Mesothelial cell of epicardium (in vitro differentiated cells): ENCODE results near the gene CNN3. TPM values are rescaled to one million over a fixed set of nuclear protein-coding genes. Genes with fewer than 3 reads are reported as not detected.

ENCODE experiments used
- DNase-seq, 2 experiments: peaks; one replicate each; pipeline ENCODE4 v3.0.0; 2021; ENCODE audit warnings: low spot score in 2 of 2; ENCODE audit not compliant: unreplicated experiment in 2 of 2
- H3K27ac Mint-ChIP-seq: 2 replicates; pipeline ENCODE4 v1.8.0; 2021; ENCODE audit warnings: mixed read lengths
- H3K27me3 Mint-ChIP-seq: 2 replicates; pipeline ENCODE4 v1.8.0; 2021; ENCODE audit warnings: low read depth, mixed read lengths
- H3K36me3 Mint-ChIP-seq: 2 replicates; pipeline ENCODE4 v1.8.0; 2021; ENCODE audit warnings: mixed read lengths
- H3K4me1 Mint-ChIP-seq: 2 replicates; pipeline ENCODE4 v1.8.0; 2021; ENCODE audit warnings: mixed read lengths
- H3K4me3 Mint-ChIP-seq: 2 replicates; pipeline ENCODE4 v1.8.0; 2021; ENCODE audit warnings: mild to moderate bottlenecking, moderate library complexity, mixed read lengths
- H3K9me3 Mint-ChIP-seq: 2 replicates; pipeline ENCODE4 v1.8.0; 2021; ENCODE audit warnings: mixed read lengths
- total RNA-seq: library from RNA; stranded (reverse); gene quantifications from 3 replicates; pipeline ENCODE4 v1.2.1, GENCODE V29; 2021
- TF ChIP-seq, protein P1 (sequence below): fragments of 200-600 bp; sonication (generic); IDR thresholded peaks from one replicate; pipeline ENCODE4 v1.5.0; 2021; ENCODE audit warnings: antibody characterized with exemption; ENCODE audit not compliant: unreplicated experiment

CNN3 gene
- total RNA-seq, 1 donor from 2014 or later = 247 TPM

DNA sequence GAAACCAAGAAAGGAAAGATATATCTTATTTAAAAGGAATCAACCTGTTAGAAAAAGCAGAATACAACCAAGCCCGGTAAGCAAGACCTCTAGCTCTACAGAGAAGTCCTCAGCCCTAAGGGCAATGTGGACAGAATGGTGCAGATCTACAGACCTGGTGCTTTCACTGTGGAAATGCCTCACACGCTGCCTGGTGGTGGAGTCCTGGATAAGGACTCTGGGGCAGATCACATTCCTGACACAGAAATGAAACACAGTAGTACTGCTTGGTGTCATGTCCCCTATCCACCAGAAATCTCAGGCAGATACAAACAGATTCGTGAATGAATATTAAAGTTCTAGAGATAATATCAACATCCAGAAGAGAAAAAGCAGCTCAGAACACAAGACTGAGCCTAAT lies 6.8 kb downstream of the CNN3 start:
- TF ChIP-seq, protein P1, sequence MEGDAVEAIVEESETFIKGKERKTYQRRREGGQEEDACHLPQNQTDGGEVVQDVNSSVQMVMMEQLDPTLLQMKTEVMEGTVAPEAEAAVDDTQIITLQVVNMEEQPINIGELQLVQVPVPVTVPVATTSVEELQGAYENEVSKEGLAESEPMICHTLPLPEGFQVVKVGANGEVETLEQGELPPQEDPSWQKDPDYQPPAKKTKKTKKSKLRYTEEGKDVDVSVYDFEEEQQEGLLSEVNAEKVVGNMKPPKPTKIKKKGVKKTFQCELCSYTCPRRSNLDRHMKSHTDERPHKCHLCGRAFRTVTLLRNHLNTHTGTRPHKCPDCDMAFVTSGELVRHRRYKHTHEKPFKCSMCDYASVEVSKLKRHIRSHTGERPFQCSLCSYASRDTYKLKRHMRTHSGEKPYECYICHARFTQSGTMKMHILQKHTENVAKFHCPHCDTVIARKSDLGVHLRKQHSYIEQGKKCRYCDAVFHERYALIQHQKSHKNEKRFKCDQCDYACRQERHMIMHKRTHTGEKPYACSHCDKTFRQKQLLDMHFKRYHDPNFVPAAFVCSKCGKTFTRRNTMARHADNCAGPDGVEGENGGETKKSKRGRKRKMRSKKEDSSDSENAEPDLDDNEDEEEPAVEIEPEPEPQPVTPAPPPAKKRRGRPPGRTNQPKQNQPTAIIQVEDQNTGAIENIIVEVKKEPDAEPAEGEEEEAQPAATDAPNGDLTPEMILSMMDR = no peak
- Mint-ChIP-seq H3K27ac (peak overlapping the region; percentile 62), H3K4me1 (peaks cover 66% of the 10 kb centered on the region)

DNA sequence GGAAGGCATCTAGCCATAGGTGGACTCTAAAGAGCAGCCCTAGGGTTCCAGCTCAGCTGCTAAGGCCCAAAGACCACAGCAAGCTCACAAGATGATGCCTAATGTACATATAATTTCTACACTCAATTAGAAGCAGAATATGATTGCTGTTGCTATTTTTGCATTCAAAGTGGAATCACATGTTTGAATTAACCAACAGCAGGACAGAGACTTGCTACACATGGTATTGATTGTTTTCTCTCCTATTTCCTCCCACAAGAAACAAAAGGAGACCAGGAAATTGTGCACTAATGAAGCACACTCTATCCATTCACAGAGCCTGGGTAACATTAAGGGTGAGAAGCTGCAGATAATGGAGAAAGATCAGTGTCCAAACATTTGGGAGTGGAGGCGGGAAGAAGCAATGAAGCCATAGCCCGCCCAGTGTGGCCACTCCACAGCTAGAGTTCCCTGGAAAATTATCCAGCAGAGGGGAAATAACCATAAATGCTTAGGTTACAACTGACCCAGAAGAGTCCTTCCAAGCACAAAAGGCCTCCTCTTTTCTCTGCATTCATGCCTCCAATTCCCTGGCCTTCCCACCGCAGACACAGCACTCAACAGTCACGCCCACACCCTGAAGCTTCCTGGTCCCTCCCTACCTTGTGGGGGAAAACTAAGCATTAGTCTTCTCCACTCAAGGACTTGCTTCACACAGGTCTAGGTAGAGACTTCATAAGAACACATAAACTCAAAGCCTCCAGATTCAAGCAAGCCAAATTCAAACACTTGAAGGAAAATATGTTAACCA lies 7.5 kb downstream of the CNN3 start:
- Mint-ChIP-seq H3K4me1 (peaks cover 60% of the 10 kb centered on the region), H3K27me3 (no peaks in the 10 kb centered on the region), H3K4me3 (no peak overlapping the region), H3K36me3 (peaks cover 8% of the 10 kb centered on the region), H3K9me3 (no peaks in the 10 kb centered on the region), H3K27ac (peak overlapping the region; percentile 62)
- no peak for DNase-seq
- TF ChIP-seq, protein P1 = no peak

More for the DNA sequence above, 6.8 kb downstream of the CNN3 start:
- no peaks in the 10 kb centered on the region for H3K27me3 Mint-ChIP-seq
- no peak overlapping the region for H3K4me3 Mint-ChIP-seq
- H3K9me3 Mint-ChIP-seq = no peaks in the 10 kb centered on the region
- H3K36me3 Mint-ChIP-seq = peaks cover 8% of the 10 kb centered on the region
- DNase-seq = no peak

DNA sequence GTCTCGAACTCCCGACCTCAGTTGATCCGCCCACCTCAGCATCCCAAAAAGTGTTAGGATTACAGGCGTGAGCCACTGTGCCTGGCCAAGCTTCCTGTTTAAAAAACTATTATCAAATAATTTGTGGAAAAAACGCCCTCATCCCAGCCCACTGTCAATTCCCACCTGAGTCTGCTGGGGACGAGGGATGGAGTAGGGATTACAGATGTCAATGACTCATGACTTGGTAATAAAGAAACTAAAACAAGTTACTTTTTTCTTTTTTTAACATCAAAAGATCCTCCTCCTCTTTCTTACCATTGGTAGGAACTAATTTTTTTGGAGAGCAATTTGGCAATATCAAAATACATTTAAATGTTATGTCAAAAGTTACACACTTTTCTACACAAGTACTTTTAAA lies 9.7 kb downstream of the CNN3 start:
- H3K27ac Mint-ChIP-seq = no peak overlapping the region
- H3K36me3 Mint-ChIP-seq = peaks cover 8% of the 10 kb centered on the region
- TF ChIP-seq, protein P1 = no peak
- no peak overlapping the region for H3K4me3 Mint-ChIP-seq
- H3K4me1 Mint-ChIP-seq = peaks cover 49% of the 10 kb centered on the region
- no peak for DNase-seq
- no peaks in the 10 kb centered on the region for H3K27me3 Mint-ChIP-seq
- H3K9me3 Mint-ChIP-seq = no peaks in the 10 kb centered on the region

DNA sequence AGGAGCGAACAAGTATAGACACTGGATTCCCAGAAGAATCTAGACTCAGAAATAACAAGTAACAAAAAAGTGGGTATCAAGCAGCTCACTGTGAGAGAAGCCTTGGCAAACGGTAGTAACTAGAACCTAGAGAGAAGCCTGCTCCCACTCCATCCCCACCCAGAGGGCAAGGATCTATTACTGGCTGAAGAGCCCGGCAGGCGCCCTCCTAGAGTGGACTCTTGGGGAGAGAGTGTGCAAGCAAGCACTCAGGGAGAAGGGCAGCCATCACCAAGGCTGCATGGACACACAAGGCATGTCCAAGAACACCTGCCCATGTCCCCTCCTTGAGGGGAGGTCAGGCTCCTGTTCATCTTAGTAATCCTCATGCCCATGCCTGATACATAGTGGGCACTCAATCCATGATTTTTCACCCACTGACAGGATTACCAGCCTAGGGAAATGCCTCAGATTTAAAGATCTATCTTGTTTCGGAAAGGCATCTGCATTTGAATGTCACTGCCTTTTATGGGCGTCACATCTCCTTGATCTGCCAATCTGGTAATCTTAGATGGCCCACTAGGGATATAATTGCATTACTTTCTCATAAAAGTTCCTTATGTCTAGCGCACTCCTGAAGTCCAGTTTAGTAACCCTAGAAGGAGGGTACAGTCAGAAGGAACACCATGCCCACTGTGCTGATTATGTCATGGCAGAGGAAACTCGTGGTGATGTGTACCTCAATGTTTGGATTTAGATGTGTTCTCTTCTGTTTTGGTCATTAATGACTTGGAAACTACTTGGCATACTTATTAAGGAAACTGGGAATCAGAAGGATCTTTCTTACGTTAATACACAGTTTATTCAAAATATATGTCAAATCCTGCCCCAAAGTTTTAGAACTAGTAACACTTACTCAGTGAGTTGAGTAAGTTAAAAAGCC lies 14.4 kb downstream of the CNN3 start:
- no peaks in the 10 kb centered on the region for H3K9me3 Mint-ChIP-seq
- no peak overlapping the region for H3K4me3 Mint-ChIP-seq
- DNase-seq = no peak
- TF ChIP-seq, protein P1 = no peak
- H3K27ac Mint-ChIP-seq = no peak overlapping the region
- no peaks in the 10 kb centered on the region for H3K27me3 Mint-ChIP-seq
- peaks cover 42% of the 10 kb centered on the region for H3K4me1 Mint-ChIP-seq
- peaks cover 29% of the 10 kb centered on the region for H3K36me3 Mint-ChIP-seq

DNA sequence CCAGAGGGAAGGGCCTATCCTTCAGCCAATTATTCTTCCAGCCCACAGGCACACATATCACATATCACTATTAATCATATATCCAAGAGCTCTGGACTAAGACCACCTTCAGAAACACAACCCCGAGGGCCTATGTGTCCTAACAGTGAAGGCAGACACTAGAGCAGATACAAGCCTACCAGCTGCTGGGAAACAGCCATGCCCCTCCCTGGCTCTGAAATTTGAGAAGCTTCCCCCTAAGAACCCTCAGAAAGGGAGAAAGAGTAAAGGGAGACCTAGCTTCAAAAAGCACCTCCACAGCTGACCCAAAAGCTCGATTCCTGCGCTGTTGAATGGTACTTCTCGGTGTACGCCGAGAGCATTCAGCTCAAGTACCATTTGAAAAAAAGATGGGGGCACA lies 17.4 kb downstream of the CNN3 start:
- DNase-seq = no peak
- Mint-ChIP-seq H3K27ac (peak overlapping the region; percentile 80), H3K9me3 (no peaks in the 10 kb centered on the region), H3K4me3 (no peak overlapping the region), H3K27me3 (no peaks in the 10 kb centered on the region), H3K4me1 (peaks cover 57% of the 10 kb centered on the region), H3K36me3 (peaks cover 23% of the 10 kb centered on the region)
- TF ChIP-seq, protein P1 = no peak
